DMS153 treated with DMSO at 0.1 percent for 48 hours (cell line): ENCODE measurements around the gene MUC13.

Experiments
- DNase-seq: peaks from one replicate; lab custom pipeline; 2025; ENCODE audit not compliant: unreplicated experiment; lab: John Stamatoyannopoulos, UW

Gene MUC13

GRCh38 chr3:124879337-124879680 lies 55.2 kb downstream of the MUC13 start:
- DNase-seq = no peak

- DNase-seq = no peak
Observed at GRCh38 chr3:124878561-124879336, 55.8 kb downstream of the MUC13 start.

GRCh38 chr3:124877674-124878073 lies 56.9 kb downstream of the MUC13 start:
- DNase-seq = no peak

DNA sequence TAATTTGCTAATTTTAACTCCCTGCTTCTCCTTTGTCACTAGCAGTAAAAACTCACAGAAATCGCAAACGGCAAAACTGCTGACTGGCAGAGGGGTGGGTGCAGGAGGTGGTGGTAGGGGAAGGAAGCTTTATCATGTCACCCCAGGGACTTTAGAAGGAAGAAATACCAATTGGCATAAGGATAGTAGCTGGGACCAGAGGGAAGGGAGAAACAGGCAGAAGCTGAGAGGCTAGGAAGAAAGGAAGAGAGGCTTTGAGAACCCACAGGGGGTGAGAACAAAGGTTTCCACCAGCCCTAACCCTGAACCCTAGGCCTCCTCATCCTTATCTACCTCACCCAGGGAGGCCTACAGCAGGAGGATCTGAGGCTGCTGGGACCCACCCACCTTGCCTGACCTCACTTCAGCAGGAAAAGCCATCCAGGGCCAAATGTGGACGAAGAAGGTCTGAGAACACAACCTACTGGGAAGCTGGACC lies 58.1 kb downstream of the MUC13 start:
- DNase-seq = no peak

GRCh38 chr3:124873226-124873625 lies 61.3 kb downstream of the MUC13 start:
- DNase-seq = no peak

DNA sequence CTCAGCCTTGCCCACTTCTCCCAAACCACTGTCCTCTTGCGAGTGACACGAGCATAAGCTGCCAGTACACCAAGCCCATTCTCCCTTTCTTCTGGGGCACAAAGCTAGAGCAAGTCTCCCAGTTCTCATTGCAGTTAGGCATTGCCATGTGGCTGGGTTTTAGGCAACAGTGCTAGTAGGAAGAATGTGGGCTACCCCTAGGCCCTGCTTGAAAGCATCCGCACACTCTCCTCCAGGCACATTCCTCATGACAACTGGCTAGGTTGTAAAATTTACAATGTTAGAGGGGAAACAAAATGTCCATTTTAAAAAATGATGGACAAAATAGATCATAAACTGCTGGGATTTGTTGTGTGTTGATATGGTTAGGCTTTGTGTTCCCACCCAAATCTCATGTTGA lies 67.0 kb downstream of the MUC13 start:
- no peak for DNase-seq

- DNase-seq = no peak
Observed at GRCh38 chr3:124862006-124862405, 72.5 kb downstream of the MUC13 start.

GRCh38 chr3:124861041-124861440 lies 73.5 kb downstream of the MUC13 start:
- DNase-seq = no peak

- DNase-seq = no peak
Observed at GRCh38 chr3:124860599-124860998, 74.0 kb downstream of the MUC13 start.

DNA sequence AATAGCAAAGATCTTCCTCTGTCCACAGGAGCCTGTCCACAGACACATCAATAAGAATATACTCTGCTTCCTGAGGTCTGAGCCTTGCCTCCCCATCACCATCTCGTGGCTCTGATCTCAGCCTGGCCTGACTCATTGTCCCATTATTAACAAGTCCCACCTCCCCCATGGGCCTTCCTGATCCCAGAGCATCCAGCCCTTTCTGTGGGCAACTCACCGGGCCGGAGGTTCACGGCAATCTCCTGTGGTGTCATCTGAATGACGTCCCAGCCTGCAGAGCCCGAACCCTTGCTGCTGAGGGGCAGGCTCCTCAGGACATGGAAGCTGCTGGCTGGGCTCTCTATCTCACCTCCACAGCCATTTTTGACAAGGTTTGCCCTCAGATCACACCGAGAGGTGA lies 75.5 kb downstream of the MUC13 start:
- DNase-seq = no peak

DNA sequence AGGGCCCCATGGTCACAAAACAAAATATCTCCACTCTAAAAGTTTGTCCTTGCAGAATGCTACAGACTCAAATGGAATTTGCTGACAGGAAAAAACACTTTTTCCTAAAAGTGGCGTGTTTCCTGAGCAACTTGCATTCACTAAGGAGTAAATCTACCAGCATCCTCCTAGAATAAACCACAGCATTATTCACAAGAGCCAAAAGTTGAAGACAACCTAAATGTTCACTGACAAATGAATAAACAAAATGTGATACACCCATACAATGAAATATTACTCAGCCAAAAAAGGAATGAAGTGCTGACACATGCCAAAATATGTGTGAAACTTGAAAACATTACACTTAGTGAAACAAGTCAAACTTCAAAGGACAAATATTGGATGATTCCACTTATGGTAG lies 76.3 kb downstream of the MUC13 start:
- DNase-seq = no peak

- no peak for DNase-seq
Observed at GRCh38 chr3:124856677-124857076, 77.9 kb downstream of the MUC13 start.
